Measurements from ENCODE around the gene CYP2W1.
A peak's percentile ranks its signal among the peaks of the same experiment; 100 is the strongest.

Gene CYP2W1

GRCh38 chr7:1015196-1016121 lies 32.5 kb downstream of the CYP2W1 start:
- no peak for DNase-seq (ENCODE audit: low read depth)

GRCh38 chr7:1016577-1017531 lies 33.9 kb downstream of the CYP2W1 start:
- no peak for DNase-seq (ENCODE audit: low read depth)

GRCh38 chr7:1017586-1018333 lies 34.8 kb downstream of the CYP2W1 start:
- DNase-seq (ENCODE audit: low read depth), result no peak

- DNase-seq (ENCODE audit: low read depth), result no peak
Observed at GRCh38 chr7:1018334-1018695, 35.3 kb downstream of the CYP2W1 start.

- DNase-seq (ENCODE audit: low read depth), result no peak
Observed at GRCh38 chr7:1019255-1019785, 36.3 kb downstream of the CYP2W1 start.

GRCh38 chr7:1019789-1020610 lies 37.0 kb downstream of the CYP2W1 start:
- no peak for DNase-seq (ENCODE audit: low read depth)

GRCh38 chr7:1020849-1021251 lies 37.9 kb downstream of the CYP2W1 start:
- no peak for DNase-seq (ENCODE audit: low read depth)

GRCh38 chr7:1021366-1021765 lies 38.4 kb downstream of the CYP2W1 start:
- DNase-seq (ENCODE audit: low read depth), result no peak

- no peak for DNase-seq (ENCODE audit: low read depth)
Observed at GRCh38 chr7:1021931-1022330, 39.0 kb downstream of the CYP2W1 start.

GRCh38 chr7:1022356-1022755 lies 39.4 kb downstream of the CYP2W1 start:
- no peak for DNase-seq (ENCODE audit: low read depth)

- DNase-seq (ENCODE audit: low read depth), result no peak
Observed at GRCh38 chr7:1022801-1023465, 40.0 kb downstream of the CYP2W1 start.

GRCh38 chr7:1024331-1024841 lies 41.4 kb downstream of the CYP2W1 start:
- DNase-seq (ENCODE audit: low read depth), result no peak

- no peak for DNase-seq (ENCODE audit: low read depth)
Observed at GRCh38 chr7:1024876-1025742, 42.1 kb downstream of the CYP2W1 start.

GRCh38 chr7:1025743-1026581 lies 43.0 kb downstream of the CYP2W1 start:
- DNase-seq (ENCODE audit: low read depth), result no peak

GRCh38 chr7:1026721-1027161 lies 43.8 kb downstream of the CYP2W1 start:
- DNase-seq (ENCODE audit: low read depth), result no peak

GRCh38 chr7:1027242-1028043 lies 44.5 kb downstream of the CYP2W1 start:
- no peak for DNase-seq (ENCODE audit: low read depth)

GRCh38 chr7:1028044-1028770 lies 45.2 kb downstream of the CYP2W1 start:
- peak; percentile 49 for DNase-seq (ENCODE audit: low read depth)

All from stimulated activated CD8-positive, alpha-beta memory T cell treated with anti-CD3 and anti-CD28 coated beads, Interleukin-15, amount 100 ng/mL, for 1 hour (primary cell).